ENCODE measurements around the gene SH3TC1. TPM values are rescaled to one million over a fixed set of nuclear protein-coding genes. Genes with fewer than 3 reads are reported as not detected.
A peak's percentile ranks its signal among the peaks of the same experiment; 100 is the strongest.

SH3TC1 gene
- total and polyA plus RNA-seq, 2 of the 13 experiments (the other 11 are each of a cell fraction or from before 2014, with no cell fraction given), result 14.9 to 21.8 TPM

DNA sequence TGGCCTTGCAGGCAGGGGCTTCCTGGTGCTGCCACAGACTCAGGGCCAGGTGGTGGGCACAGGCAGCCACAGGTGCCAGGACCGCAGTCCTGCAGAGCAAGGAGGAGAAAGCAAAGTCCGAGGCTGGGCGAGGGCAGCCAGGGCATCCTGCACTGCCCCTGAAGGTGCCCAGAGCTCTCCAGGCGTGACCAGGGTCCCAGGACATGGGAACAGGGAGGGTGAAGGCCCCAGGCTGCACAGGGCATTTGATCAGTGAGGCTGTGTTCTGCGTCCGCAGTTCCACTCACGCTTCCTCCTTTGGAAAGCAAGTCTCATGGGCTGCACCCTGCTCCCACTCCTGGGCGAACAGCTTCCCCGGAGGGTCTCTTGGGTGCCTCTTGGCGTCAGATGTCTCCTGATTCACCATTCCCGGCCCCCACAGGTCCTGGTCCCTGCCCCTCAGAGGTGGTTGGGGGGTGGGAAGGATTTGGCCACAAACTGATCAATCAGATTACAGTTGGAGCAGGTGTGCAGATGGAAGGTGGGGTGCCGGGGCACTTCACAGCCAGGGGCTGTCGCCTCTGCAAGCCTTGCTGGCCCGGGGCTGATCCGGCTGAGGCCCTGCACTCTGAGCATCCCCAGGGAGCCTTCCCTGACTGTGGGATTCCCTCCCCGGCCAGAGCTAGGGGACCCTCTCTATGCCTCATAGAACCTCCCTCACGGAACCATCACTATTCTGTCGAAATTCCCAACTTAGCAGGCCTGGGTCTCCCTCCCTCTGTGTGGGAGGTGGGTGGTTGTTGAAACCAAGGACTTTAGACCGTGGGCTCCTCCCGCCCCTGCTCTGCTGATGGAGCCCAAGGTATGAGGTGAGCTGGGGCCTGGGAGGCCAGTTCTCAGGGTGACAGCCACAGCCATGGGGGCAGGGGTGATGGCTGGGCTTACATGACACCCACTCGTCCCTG is 3.3 kb downstream of the SH3TC1 start (continued):
- no peak for TF ChIP-seq ZBTB3 (CRISPR knock-in tag; IDR thresholded peaks at IDR 0.05; ENCODE audit: borderline replicate concordance, low read depth)
- no peak for TF ChIP-seq E2F2 (CRISPR knock-in tag; IDR thresholded peaks at IDR 0.05; ENCODE audit: borderline replicate concordance)
- no peak for TF ChIP-seq RNF219 (CRISPR knock-in tag; IDR thresholded peaks at IDR 0.05)
- TF ChIP-seq SP5 (CRISPR knock-in tag; IDR thresholded peaks at IDR 0.05; ENCODE audit: borderline replicate concordance, low read depth), result peak; percentile 90
- TF ChIP-seq GMEB2 (CRISPR knock-in tag; IDR thresholded peaks at IDR 0.05; ENCODE audit: low read depth), result no peak
- no peak for TF ChIP-seq SP1 (IDR thresholded peaks at IDR 0.05)
- 0 out of 2 replicates have a peak, but pooled peaks have one; percentile 11 for TF ChIP-seq SP1 (CRISPR knock-in tag; IDR thresholded peaks at IDR 0.05)
- TF ChIP-seq MYNN (CRISPR knock-in tag; IDR thresholded peaks at IDR 0.05; ENCODE audit: low read depth), result no peak
- TF ChIP-seq MEF2D (CRISPR knock-in tag; IDR thresholded peaks at IDR 0.05), result 0 out of 2 replicates have a peak, but pooled peaks have one; percentile 48
- TF ChIP-seq ZNF121 (CRISPR knock-in tag; IDR thresholded peaks at IDR 0.05), result no peak
- no peak for TF ChIP-seq ZNF3 (CRISPR knock-in tag; IDR thresholded peaks at IDR 0.05)
- TF ChIP-seq PRDM10 (CRISPR knock-in tag; IDR thresholded peaks at IDR 0.05; ENCODE audit: low read depth), result no peak
- no peak; the same call in 1 of the 2 replicates for TF ChIP-seq ARHGAP35 (CRISPR knock-in tag; IDR thresholded peaks at IDR 0.05; ENCODE audit: borderline replicate concordance)
- TF ChIP-seq, protein P1, sequence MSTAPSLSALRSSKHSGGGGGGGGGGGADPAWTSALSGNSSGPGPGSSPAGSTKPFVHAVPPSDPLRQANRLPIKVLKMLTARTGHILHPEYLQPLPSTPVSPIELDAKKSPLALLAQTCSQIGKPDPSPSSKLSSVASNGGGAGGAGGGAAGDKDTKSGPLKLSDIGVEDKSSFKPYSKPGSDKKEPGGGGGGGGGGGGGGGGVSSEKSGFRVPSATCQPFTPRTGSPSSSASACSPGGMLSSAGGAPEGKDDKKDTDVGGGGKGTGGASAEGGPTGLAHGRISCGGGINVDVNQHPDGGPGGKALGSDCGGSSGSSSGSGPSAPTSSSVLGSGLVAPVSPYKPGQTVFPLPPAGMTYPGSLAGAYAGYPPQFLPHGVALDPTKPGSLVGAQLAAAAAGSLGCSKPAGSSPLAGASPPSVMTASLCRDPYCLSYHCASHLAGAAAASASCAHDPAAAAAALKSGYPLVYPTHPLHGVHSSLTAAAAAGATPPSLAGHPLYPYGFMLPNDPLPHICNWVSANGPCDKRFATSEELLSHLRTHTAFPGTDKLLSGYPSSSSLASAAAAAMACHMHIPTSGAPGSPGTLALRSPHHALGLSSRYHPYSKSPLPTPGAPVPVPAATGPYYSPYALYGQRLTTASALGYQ (CRISPR knock-in tag; IDR thresholded peaks at IDR 0.05), result 0 out of 2 replicates have a peak, but pooled peaks have one; percentile 46
- TF ChIP-seq ZMYM2 (CRISPR knock-in tag; IDR thresholded peaks at IDR 0.05), result no peak
- TF ChIP-seq ATF7-NPFF (CRISPR knock-in tag; IDR thresholded peaks at IDR 0.05; ENCODE audit: low read depth), result no peak
- TF ChIP-seq, protein P2, sequence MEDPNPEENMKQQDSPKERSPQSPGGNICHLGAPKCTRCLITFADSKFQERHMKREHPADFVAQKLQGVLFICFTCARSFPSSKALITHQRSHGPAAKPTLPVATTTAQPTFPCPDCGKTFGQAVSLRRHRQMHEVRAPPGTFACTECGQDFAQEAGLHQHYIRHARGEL (CRISPR knock-in tag; IDR thresholded peaks at IDR 0.05), result no peak

Measured in HepG2 (cell line).